CD4-positive, alpha-beta T cell treated with Interleukin-6 for 4 hours (primary cell): Measurements from ENCODE around the gene YTHDF1.

Experiments
- DNase-seq: peaks from one replicate; pipeline ENCODE4 v3.0.0-alpha.2; 2020; ENCODE audit warnings: mixed read lengths

YTHDF1 gene

GRCh38 chr20:63183422-63184146 lies 32.3 kb downstream of the YTHDF1 start:
- DNase-seq, result peak; percentile 58

- no peak for DNase-seq
Measured at GRCh38 chr20:63182946-63183415, 33.0 kb downstream of the YTHDF1 start.

- no peak for DNase-seq
Measured at GRCh38 chr20:63182425-63182824, 33.5 kb downstream of the YTHDF1 start.

DNA sequence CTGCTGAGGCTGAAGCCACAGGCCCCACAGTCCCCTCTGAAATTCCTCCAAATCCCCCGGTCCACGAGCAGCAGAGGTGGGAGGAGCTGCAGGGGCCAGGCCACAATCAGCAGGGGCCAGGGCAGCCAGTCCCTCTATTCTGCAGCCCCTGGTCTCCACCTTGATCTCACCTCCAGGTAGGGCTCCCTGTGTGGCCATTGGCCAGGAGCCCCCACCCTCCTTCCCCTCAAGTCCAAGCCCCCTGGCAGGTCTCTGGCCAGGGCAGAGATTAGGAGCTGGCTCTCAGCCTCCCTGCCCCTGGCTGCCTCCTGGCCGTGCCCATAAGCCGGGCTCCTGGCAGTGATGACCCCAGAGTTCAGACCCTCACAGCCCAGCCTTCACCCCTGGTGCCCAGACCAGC lies 34.7 kb downstream of the YTHDF1 start:
- DNase-seq, result no peak

- DNase-seq, result no peak
Measured at GRCh38 chr20:63180569-63181185, 35.3 kb downstream of the YTHDF1 start.

- DNase-seq, result no peak
Measured at GRCh38 chr20:63179687-63180568, 36.0 kb downstream of the YTHDF1 start.

GRCh38 chr20:63178889-63179686 lies 36.8 kb downstream of the YTHDF1 start:
- peak; percentile 74 for DNase-seq

DNA sequence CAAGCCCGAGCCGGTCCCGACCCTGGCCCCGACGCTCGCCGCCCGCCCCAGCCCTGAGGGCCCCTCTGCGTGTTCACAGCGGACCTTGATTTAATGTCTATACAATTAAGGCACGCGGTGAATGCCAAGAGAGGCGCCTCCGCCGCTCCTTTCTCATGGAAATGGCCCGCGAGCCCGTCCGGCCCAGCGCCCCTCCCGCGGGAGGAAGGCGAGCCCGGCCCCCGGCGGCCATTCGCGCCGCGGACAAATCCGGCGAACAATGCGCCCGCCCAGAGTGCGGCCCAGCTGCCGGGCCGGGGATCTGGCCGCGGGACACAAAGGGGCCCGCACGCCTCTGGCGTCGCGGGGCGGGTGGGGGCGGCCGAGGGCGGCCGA lies 37.5 kb downstream of the YTHDF1 start:
- no peak for DNase-seq

DNA sequence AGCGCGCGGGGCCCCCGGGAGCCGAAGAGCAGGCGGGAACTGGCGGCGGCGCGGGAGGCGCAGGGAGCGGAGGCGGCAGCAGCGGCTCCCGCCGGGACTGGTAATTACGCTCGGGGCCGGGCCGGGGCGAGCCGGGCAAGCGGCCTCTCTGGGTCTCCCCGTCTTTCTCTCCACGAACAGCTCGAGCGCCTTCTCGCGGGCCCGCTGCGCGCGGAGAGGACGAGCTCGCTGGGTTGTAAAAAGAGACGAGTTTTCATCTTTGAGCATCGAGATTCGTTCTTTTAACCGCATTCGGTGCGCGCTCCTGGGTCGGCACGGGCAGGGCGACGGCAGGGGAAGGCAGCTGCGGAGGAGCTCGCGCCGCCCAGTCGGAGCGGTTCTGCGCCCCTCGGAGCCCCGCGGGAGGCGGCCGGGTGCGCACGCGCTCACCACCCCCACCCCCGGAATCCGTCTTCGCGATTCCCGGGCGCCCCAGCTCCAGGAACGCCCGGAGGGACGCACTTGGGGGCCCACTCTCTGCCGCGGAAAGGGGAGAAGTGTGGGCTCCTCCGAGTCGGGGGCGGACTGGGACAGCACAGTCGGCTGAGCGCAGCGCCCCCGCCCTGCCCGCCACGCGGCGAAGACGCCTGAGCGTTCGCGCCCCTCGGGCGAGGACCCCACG lies 38.0 kb downstream of the YTHDF1 start:
- DNase-seq, result no peak

- peak; percentile 14 for DNase-seq
Measured at GRCh38 chr20:63177134-63177784, 38.7 kb downstream of the YTHDF1 start.

GRCh38 chr20:63176427-63177133 lies 39.4 kb downstream of the YTHDF1 start:
- DNase-seq, result no peak

GRCh38 chr20:63176034-63176426 lies 39.9 kb downstream of the YTHDF1 start:
- DNase-seq, result no peak

DNA sequence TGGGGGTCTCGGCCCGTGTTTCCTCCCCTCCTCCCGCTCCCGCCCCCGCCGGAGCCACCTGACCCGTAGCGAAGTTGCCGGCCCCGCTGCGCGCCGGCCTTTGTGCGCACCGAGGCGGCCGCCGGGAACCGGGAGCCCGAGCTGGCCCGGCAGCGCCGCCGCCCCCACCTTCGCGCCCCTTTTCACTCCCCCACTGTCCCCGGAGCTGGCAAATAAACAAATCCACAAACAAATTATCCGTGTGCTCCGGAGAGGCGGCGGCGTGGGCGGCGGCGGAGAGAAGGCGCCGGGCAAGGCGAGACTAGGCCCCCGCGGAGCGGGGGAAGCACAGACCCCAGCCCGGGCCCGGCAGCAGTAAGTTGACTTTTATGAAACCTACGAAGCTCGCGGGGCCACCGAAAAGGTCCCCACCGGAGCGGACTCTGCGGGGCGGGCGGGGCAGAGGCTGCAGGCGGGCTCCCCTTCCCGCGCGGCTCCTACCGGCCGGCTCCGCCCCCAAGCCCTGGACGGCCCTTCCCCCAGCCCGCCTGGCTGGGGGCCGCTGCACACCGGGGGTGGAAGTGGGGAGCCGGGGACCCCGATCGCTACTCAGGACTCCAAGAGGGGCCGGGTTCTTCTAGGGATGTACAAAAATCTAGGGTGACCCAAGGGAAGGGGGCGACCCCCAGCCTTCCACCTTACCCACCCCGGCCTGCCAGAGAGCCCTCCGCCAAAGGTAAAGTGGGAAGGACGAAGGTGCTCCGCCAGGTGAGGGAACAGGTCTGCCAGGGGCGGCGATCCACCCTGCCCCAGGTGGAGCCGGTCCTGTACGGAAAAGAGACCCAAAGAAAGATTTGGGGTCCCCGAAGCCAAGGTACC lies 40.7 kb downstream of the YTHDF1 start:
- DNase-seq, result no peak

DNA sequence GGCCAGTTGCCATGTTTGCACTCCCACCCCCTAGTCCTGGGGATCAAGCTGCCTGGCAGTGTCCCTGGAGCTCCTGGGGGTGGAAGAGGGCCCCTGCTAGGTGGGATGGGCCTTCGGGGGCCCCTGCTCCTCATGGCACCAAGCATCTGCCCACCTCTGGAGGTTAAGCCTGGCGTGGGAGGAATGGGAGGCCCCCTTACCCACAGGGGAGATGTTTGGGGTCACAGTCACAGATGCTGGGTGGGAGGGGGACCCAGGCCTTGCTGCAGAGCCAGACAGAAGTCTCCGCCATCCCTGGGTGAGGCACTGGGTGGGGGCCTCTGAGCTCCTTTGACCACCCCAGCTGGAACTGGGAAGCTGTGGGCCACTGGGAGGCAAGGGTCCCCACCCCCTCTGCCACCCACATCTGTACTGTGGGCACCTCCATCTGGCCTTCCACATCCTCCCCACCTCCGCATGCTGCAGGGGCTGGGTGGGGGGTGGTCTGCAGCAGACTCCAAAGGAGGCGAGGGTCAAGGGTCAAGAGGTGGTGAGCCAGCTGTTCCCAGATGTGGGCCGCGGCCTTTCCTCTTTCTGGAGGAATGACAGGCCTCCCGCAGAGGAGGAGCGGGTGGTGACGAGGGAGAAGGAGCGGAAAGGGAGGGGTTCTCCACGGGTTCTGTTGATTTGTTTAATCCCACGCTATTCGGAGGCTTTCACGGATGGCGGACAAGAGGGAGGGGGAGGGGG lies 41.5 kb downstream of the YTHDF1 start:
- no peak for DNase-seq

DNA sequence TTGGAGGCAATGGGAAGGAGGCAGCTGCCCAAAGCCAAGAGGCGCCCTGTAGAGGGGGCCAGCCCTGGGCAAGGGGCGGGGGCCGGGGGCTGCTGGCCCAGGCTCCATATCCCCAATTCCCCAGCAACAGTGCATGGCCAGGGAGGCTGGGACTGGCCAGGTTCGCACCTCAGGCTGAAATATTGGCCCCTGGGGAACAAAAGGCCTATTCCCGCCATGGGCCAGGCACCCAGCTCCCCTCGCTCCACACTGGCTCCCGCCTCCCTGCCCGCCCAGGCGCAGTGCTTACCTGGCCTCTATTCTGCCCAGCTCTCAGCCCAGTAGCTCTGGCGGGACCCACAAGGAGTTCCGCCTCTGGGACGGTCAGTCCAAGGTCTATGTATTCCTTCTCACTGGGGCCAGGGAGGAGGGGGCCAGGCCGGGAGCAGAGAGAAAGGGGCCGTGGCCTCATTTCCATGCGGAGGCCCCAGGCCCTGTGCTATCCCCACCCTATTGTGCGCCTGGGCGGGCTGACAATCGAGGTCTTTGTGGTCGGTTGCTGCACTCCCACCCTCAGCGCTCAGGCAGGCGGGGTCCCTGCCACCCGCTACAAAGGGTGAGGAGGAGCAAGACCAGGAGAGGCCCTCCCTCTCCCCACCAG lies 42.3 kb downstream of the YTHDF1 start:
- no peak for DNase-seq

- no peak for DNase-seq
Measured at GRCh38 chr20:63172726-63173125, 43.2 kb downstream of the YTHDF1 start.

DNA sequence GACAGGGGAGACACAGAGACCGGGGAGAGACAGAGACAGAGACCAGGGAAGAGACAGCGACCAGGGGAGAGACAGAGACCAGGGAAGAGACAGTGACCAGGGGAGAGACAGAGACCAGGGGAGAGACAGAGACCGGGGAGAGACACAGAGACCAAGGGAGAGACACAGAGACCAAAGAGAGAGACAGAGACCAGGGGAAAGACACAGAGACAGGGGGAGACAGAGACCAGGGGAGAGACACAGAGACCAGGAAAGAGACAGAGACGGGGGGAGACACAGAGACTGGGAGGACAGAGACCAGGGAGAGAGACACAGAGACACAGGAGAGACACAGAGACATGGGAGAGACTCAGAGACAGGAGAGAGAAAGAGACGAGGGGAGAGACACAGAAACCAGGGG lies 43.9 kb downstream of the YTHDF1 start:
- DNase-seq, result no peak

GRCh38 chr20:63169681-63170080 lies 46.2 kb downstream of the YTHDF1 start:
- no peak for DNase-seq

GRCh38 chr20:63168861-63169260 lies 47.1 kb downstream of the YTHDF1 start:
- no peak for DNase-seq
